ENCODE measurements around the gene ACO2.

The ACO2 gene

DNA sequence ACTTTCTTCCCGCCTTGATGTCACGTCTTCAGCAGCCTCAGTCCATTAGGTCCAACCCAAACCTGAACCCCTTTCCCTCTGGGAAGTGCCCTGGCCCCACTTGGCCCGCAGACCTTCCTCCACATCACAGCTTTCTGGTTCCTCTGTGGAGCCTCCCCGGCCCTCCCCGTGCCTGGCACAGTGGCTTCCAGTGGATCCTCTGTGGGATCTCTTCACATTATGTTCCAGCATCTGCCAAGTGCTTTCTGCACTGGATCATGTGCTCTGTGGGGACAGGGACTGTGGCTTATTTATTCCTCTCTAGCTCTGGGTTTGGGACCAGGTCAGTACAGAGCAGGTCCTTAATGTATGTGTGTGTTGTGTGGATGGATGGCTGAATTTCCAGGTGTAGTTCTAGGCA is 44.5 kb downstream of the ACO2 start:
- TF ChIP-seq, protein P1, sequence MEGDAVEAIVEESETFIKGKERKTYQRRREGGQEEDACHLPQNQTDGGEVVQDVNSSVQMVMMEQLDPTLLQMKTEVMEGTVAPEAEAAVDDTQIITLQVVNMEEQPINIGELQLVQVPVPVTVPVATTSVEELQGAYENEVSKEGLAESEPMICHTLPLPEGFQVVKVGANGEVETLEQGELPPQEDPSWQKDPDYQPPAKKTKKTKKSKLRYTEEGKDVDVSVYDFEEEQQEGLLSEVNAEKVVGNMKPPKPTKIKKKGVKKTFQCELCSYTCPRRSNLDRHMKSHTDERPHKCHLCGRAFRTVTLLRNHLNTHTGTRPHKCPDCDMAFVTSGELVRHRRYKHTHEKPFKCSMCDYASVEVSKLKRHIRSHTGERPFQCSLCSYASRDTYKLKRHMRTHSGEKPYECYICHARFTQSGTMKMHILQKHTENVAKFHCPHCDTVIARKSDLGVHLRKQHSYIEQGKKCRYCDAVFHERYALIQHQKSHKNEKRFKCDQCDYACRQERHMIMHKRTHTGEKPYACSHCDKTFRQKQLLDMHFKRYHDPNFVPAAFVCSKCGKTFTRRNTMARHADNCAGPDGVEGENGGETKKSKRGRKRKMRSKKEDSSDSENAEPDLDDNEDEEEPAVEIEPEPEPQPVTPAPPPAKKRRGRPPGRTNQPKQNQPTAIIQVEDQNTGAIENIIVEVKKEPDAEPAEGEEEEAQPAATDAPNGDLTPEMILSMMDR (IDR thresholded peaks at IDR 0.05; ENCODE audit: low read depth, low read length) = no peak
- Histone ChIP-seq H3K27ac (no peak overlapping the region), H3K9me3 (ENCODE audit: severe bottlenecking) (no peaks in the 10 kb centered on the region), H3K4me3 (ENCODE audit: low read depth, low read length) (no peak overlapping the region), H3K36me3 (peaks cover 74% of the 10 kb centered on the region), H3K27me3 (ENCODE audit: insufficient read depth, low read depth, severe bottlenecking) (no peaks in the 10 kb centered on the region)
- no peak for DNase-seq

GRCh38 chr22:41516462-41516861 is 47.5 kb downstream of the ACO2 start:
- Histone ChIP-seq H3K9me3 (ENCODE audit: severe bottlenecking) (no peaks in the 10 kb centered on the region), H3K27ac (no peak overlapping the region), H3K4me3 (ENCODE audit: low read depth, low read length) (no peak overlapping the region), H3K36me3 (peaks cover 66% of the 10 kb centered on the region), H3K27me3 (ENCODE audit: insufficient read depth, low read depth, severe bottlenecking) (no peaks in the 10 kb centered on the region)
- TF ChIP-seq, protein P1 (IDR thresholded peaks at IDR 0.05; ENCODE audit: low read depth, low read length) = no peak
- no peak for DNase-seq

GRCh38 chr22:41517172-41518047 is 48.5 kb downstream of the ACO2 start:
- no peak overlapping the region for H3K27ac ChIP-seq
- H3K9me3 ChIP-seq (ENCODE audit: severe bottlenecking) = no peaks in the 10 kb centered on the region
- H3K36me3 ChIP-seq = peaks cover 60% of the 10 kb centered on the region
- DNase-seq = peak; percentile 69
- no peaks in the 10 kb centered on the region for H3K27me3 ChIP-seq (ENCODE audit: insufficient read depth, low read depth, severe bottlenecking)
- TF ChIP-seq, protein P1 (IDR thresholded peaks at IDR 0.05; ENCODE audit: low read depth, low read length) = peak; percentile 81
- H3K4me3 ChIP-seq (ENCODE audit: low read depth, low read length) = no peak overlapping the region

GRCh38 chr22:41518048-41518347 is 49.1 kb downstream of the ACO2 start:
- TF ChIP-seq, protein P1 (IDR thresholded peaks at IDR 0.05; ENCODE audit: low read depth, low read length) = no peak
- peaks cover 56% of the 10 kb centered on the region for H3K36me3 ChIP-seq

GRCh38 chr22:41521126-41521525 is 52.2 kb downstream of the ACO2 start:
- peaks cover 57% of the 10 kb centered on the region for H3K36me3 ChIP-seq
- TF ChIP-seq, protein P1 (IDR thresholded peaks at IDR 0.05; ENCODE audit: low read depth, low read length) = no peak
- no peaks in the 10 kb centered on the region for H3K9me3 ChIP-seq (ENCODE audit: severe bottlenecking)
- no peak for DNase-seq
- H3K27ac ChIP-seq = no peak overlapping the region
- no peaks in the 10 kb centered on the region for H3K27me3 ChIP-seq (ENCODE audit: insufficient read depth, low read depth, severe bottlenecking)
- H3K4me3 ChIP-seq (ENCODE audit: low read depth, low read length) = no peak overlapping the region

More at GRCh38 chr22:41518048-41518347, 49.1 kb downstream of the ACO2 start:
- no peaks in the 10 kb centered on the region for H3K27me3 ChIP-seq (ENCODE audit: insufficient read depth, low read depth, severe bottlenecking)
- H3K9me3 ChIP-seq (ENCODE audit: severe bottlenecking) = no peaks in the 10 kb centered on the region
- no peak overlapping the region for H3K4me3 ChIP-seq (ENCODE audit: low read depth, low read length)
- H3K27ac ChIP-seq = no peak overlapping the region
- no peak for DNase-seq

DNA sequence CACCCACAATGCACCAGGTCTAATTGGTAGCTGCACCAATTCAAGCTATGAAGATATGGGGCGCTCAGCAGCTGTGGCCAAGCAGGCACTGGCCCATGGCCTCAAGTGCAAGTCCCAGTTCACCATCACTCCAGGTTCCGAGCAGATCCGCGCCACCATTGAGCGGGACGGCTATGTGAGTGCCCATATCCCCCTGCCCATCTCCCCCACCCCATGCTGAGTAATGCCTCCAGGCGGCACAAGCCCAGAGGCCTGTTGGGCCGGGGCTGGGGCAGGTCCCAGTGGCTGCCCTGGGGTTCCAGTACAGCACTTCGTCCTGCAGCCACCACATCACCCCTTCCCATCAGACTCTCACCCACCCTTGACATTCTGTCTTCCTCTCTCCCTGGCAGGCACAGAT is 53.9 kb downstream of the ACO2 start:
- no peak overlapping the region for H3K4me3 ChIP-seq (ENCODE audit: low read depth, low read length)
- peaks cover 61% of the 10 kb centered on the region for H3K36me3 ChIP-seq
- H3K27ac ChIP-seq = no peak overlapping the region
- DNase-seq = no peak
- TF ChIP-seq, protein P1 (IDR thresholded peaks at IDR 0.05; ENCODE audit: low read depth, low read length) = no peak
- H3K27me3 ChIP-seq (ENCODE audit: insufficient read depth, low read depth, severe bottlenecking) = no peaks in the 10 kb centered on the region
- H3K9me3 ChIP-seq (ENCODE audit: severe bottlenecking) = no peaks in the 10 kb centered on the region
